DND-41 (cell line): ENCODE results near the gene GRIN2A.

Source experiments
- ATAC-seq: fragments of 200-7000 bp; cut with Tn5 transposase; 3 replicates; pipeline ENCODE4 v1.9.1; 2021; ENCODE audit warnings: low read depth; ENCODE audit not compliant: insufficient read depth
- DNase-seq: peaks from one replicate; pipeline ENCODE4 v3.0.0-alpha.2; 2020
- H2AFZ ChIP-seq: 2 replicates; pipeline ENCODE4 v1.6.0; 2012; ENCODE audit warnings: low read depth, low read length
- H3K27ac ChIP-seq: 2 replicates; pipeline ENCODE4 v1.5.1; 2012; ENCODE audit warnings: low read length, inconsistent platforms
- H3K27me3 ChIP-seq: fragments of 200-600 bp; sonication (generic); 2 replicates; pipeline ENCODE4 v1.6.0; 2012; ENCODE audit warnings: low read length, mild to moderate bottlenecking, inconsistent platforms; ENCODE audit not compliant: insufficient read depth, poor library complexity
- H3K36me3 ChIP-seq: 2 replicates; pipeline ENCODE4 v1.5.1; 2012; ENCODE audit warnings: low read length, inconsistent platforms; ENCODE audit not compliant: insufficient read depth
- H3K4me1 ChIP-seq: 2 replicates; pipeline ENCODE4 v1.5.1; 2012; ENCODE audit warnings: mild to moderate bottlenecking, low read length; ENCODE audit not compliant: insufficient read depth
- H3K4me2 ChIP-seq: 2 replicates; pipeline ENCODE4 v1.6.0; 2012; ENCODE audit warnings: mild to moderate bottlenecking, moderate library complexity, low read length, inconsistent platforms; ENCODE audit not compliant: insufficient read depth
- H3K4me3 ChIP-seq, 2 experiments: fragments of 200-600 bp in 1 of 2; shearing (Covaris generic) in 1 of 2; 2 replicates each; pipeline ENCODE4 v1.5.1; 2012 to 2016; ENCODE audit warnings: inconsistent platforms in 2 of 2, low read length in 2 of 2, mild to moderate bottlenecking in 2 of 2, low read depth in 1 of 2, moderate library complexity in 1 of 2
- H3K79me2 ChIP-seq: 2 replicates; pipeline ENCODE4 v1.6.0; 2012; ENCODE audit warnings: low read length, inconsistent platforms; ENCODE audit not compliant: insufficient read depth
- H3K9ac ChIP-seq: 2 replicates; pipeline ENCODE4 v1.6.0; 2012; ENCODE audit warnings: low read depth, mild to moderate bottlenecking, inconsistent platforms, low read length, moderate library complexity
- H3K9me3 ChIP-seq: 2 replicates; pipeline ENCODE4 v1.5.1; 2012; ENCODE audit warnings: low read length, moderate library complexity, mild to moderate bottlenecking, inconsistent platforms; ENCODE audit not compliant: insufficient read depth, severe bottlenecking
- H4K20me1 ChIP-seq: 2 replicates; pipeline ENCODE4 v1.6.0; 2012; ENCODE audit warnings: low read length; ENCODE audit not compliant: insufficient read depth
- CTCF ChIP-seq: IDR thresholded peaks from 2 replicates; pipeline ENCODE4 v1.5.1; 2012; ENCODE audit warnings: borderline replicate concordance, low read length, moderate library complexity, mild to moderate bottlenecking; ENCODE audit not compliant: poor library complexity, severe bottlenecking; ENCODE audit errors: extremely low read depth
- EZH2 ChIP-seq: IDR thresholded peaks from 3 replicates; pipeline ENCODE4 v1.6.1; 2012; ENCODE audit warnings: borderline replicate concordance, low read depth, mild to moderate bottlenecking, moderate library complexity, low read length, inconsistent platforms; ENCODE audit not compliant: severe bottlenecking

Gene GRIN2A

GRCh38 chr16:9791556-9791955 lies 390.7 kb downstream of the GRIN2A start:
- TF ChIP-seq CTCF (no peak), EZH2 (no peak)
- ATAC-seq (no peak), DNase-seq (no peak)
- Histone ChIP-seq H3K27ac (no peak overlapping the region), H3K79me2 (no peaks in the 10 kb centered on the region), H3K4me2 (no peak overlapping the region), H3K4me1 (no peaks in the 10 kb centered on the region), H3K9me3 (no peaks in the 10 kb centered on the region), H4K20me1 (no peaks in the 10 kb centered on the region), H3K36me3 (no peaks in the 10 kb centered on the region), H2AFZ (no peak overlapping the region), H3K27me3 (no peaks in the 10 kb centered on the region), H3K4me3 (no peak overlapping the region), H3K9ac (no peak overlapping the region)

GRCh38 chr16:9790199-9790598 lies 392.0 kb downstream of the GRIN2A start:
- no peak for ATAC-seq
- Histone ChIP-seq H3K4me3 (no peak overlapping the region), H3K4me1 (no peaks in the 10 kb centered on the region), H3K4me2 (no peak overlapping the region), H3K27me3 (no peaks in the 10 kb centered on the region), H3K9ac (no peak overlapping the region), H3K9me3 (no peaks in the 10 kb centered on the region), H4K20me1 (no peaks in the 10 kb centered on the region), H3K79me2 (no peaks in the 10 kb centered on the region), H2AFZ (no peak overlapping the region), H3K27ac (no peak overlapping the region), H3K36me3 (no peaks in the 10 kb centered on the region)
- DNase-seq = no peak
- no peak for TF ChIP-seq CTCF
- TF ChIP-seq EZH2 = no peak

GRCh38 chr16:9787717-9788116 lies 394.5 kb downstream of the GRIN2A start:
- ATAC-seq = no peak
- Histone ChIP-seq H3K4me2 (no peak overlapping the region), H3K4me3 (no peak overlapping the region), H4K20me1 (no peaks in the 10 kb centered on the region), H3K79me2 (no peaks in the 10 kb centered on the region), H3K27ac (no peak overlapping the region), H3K9ac (no peak overlapping the region), H3K27me3 (no peaks in the 10 kb centered on the region), H3K4me1 (no peaks in the 10 kb centered on the region), H3K9me3 (no peaks in the 10 kb centered on the region), H2AFZ (no peak overlapping the region), H3K36me3 (no peaks in the 10 kb centered on the region)
- TF ChIP-seq CTCF = no peak
- DNase-seq = no peak

GRCh38 chr16:9780831-9781230 lies 401.4 kb downstream of the GRIN2A start:
- H4K20me1 ChIP-seq = no peaks in the 10 kb centered on the region
- H2AFZ ChIP-seq = no peak overlapping the region
- H3K4me2 ChIP-seq = no peak overlapping the region
- no peaks in the 10 kb centered on the region for H3K36me3 ChIP-seq
- no peak overlapping the region for H3K9ac ChIP-seq
- H3K79me2 ChIP-seq = no peaks in the 10 kb centered on the region
- H3K27ac ChIP-seq = no peak overlapping the region
- H3K4me3 ChIP-seq = no peak overlapping the region
- no peaks in the 10 kb centered on the region for H3K9me3 ChIP-seq
- DNase-seq (no peak), ATAC-seq (no peak)
- TF ChIP-seq CTCF (no peak), EZH2 (no peak)
- H3K4me1 ChIP-seq = no peaks in the 10 kb centered on the region
- peaks cover 6% of the 10 kb centered on the region for H3K27me3 ChIP-seq
